H1 (cell line): ENCODE results near the gene KCNIP2. TPM values are rescaled to one million over a fixed set of nuclear protein-coding genes. Genes with fewer than 3 reads are reported as not detected.

Experiments
- BRCA1 ChIP-seq: IDR thresholded peaks from 2 replicates; pipeline ENCODE4 v1.6.1; 2012; ENCODE audit warnings: low read depth, low read length, improper control_type of control experiment
- CBX8 ChIP-seq: fragments of 300-800, 300-1000 bp; sonication (generic); IDR thresholded peaks from 2 replicates; pipeline ENCODE4 v1.7.1; 2016; ENCODE audit warnings: low read depth, low read length, borderline replicate concordance
- CEBPB ChIP-seq: IDR thresholded peaks from 2 replicates; pipeline ENCODE4 v1.6.1; 2012; ENCODE audit warnings: low read depth, low read length
- CREB1 ChIP-seq: IDR thresholded peaks from 2 replicates; pipeline ENCODE4 v1.6.1; 2012; ENCODE audit warnings: inconsistent platforms
- CTCF ChIP-seq, 3 experiments: IDR thresholded peaks; 1 replicate in 2 of 3; 2 replicates in 1 of 3; pipeline versions ENCODE4 v1.5.1 to v1.6.1; 2011; ENCODE audit warnings: low read length in 3 of 3, mild to moderate bottlenecking in 3 of 3, inconsistent platforms in 2 of 3, low read depth in 1 of 3, moderate library complexity in 1 of 3; ENCODE audit not compliant: insufficient read depth in 1 of 3; ENCODE audit errors: control extremely low read depth in 1 of 3
- FOSL1 ChIP-seq: IDR thresholded peaks from 2 replicates; pipeline ENCODE4 v1.6.1; 2011; ENCODE audit warnings: mild to moderate bottlenecking, low read depth, low read length, moderate library complexity; ENCODE audit not compliant: insufficient read depth
- JUN ChIP-seq: IDR thresholded peaks from 2 replicates; pipeline ENCODE4 v1.6.1; 2011; ENCODE audit warnings: low read depth, mild to moderate bottlenecking, improper control_type of control experiment, low read length
- JUND ChIP-seq: IDR thresholded peaks from 2 replicates; pipeline ENCODE4 v1.6.1; 2011; ENCODE audit warnings: mild to moderate bottlenecking, improper control_type of control experiment, low read length
- KDM1A ChIP-seq: fragments of 200-600, 300-600 bp; sonication (generic); IDR thresholded peaks from 2 replicates; pipeline ENCODE4 v1.7.1; 2016; ENCODE audit warnings: mild to moderate bottlenecking, low read length, borderline replicate concordance
- MAX ChIP-seq: IDR thresholded peaks from 2 replicates; pipeline ENCODE4 v1.6.1; 2012; ENCODE audit warnings: inconsistent platforms
- NRF1 ChIP-seq: IDR thresholded peaks from 2 replicates; pipeline ENCODE4 v1.6.1; 2011; ENCODE audit warnings: mild to moderate bottlenecking, low read depth, low read length, improper control_type of control experiment
- PHF8 ChIP-seq: fragments of 200-600 bp; sonication (generic); conservative IDR thresholded peaks from 2 replicates; pipeline ENCODE4 v1.7.1; 2012; ENCODE audit warnings: low read depth, mild to moderate bottlenecking, inconsistent platforms, low read length, moderate library complexity
- POLR2A ChIP-seq, 2 experiments: IDR thresholded peaks; 1 replicate in 1 of 2; 2 replicates in 1 of 2; pipeline ENCODE4 v1.6.1; 2011; ENCODE audit warnings: low read depth in 2 of 2, low read length in 2 of 2, mild to moderate bottlenecking in 2 of 2; ENCODE audit errors: control extremely low read depth in 1 of 2
- POLR2AphosphoS5 ChIP-seq: IDR thresholded peaks from 2 replicates; pipeline ENCODE4 v1.6.1; 2011; ENCODE audit warnings: low read depth, low read length
- SAP30 ChIP-seq: fragments of 300-600 bp; sonication (generic); IDR thresholded peaks from 2 replicates; pipeline ENCODE4 v1.7.1; 2012; ENCODE audit warnings: low read length, moderate library complexity, mild to moderate bottlenecking, inconsistent platforms; ENCODE audit not compliant: insufficient read depth, insufficient replicate concordance
- SIX5 ChIP-seq: IDR thresholded peaks from 2 replicates; pipeline ENCODE4 v1.6.1; 2011; ENCODE audit warnings: mild to moderate bottlenecking, low read depth, low read length
- SP1 ChIP-seq: IDR thresholded peaks from 2 replicates; pipeline ENCODE4 v1.6.1; 2011; ENCODE audit warnings: low read depth, low read length
- SP4 ChIP-seq: IDR thresholded peaks from 2 replicates; pipeline ENCODE4 v1.6.1; 2012; ENCODE audit warnings: low read length, inconsistent platforms
- TAF7 ChIP-seq: optimal IDR thresholded peaks from 2 replicates; pipeline ENCODE3; 2011; ENCODE audit warnings: low read depth, mild to moderate bottlenecking, inconsistent platforms, low read length, moderate library complexity, borderline replicate concordance
- TBP ChIP-seq: IDR thresholded peaks from 2 replicates; pipeline ENCODE4 v1.6.1; 2011; ENCODE audit warnings: low read depth, low read length, improper control_type of control experiment
- TCF12 ChIP-seq: IDR thresholded peaks from 2 replicates; pipeline ENCODE4 v1.6.1; 2011; ENCODE audit warnings: low read depth, mild to moderate bottlenecking, low read length
- YY1 ChIP-seq: IDR thresholded peaks from 2 replicates; pipeline ENCODE4 v1.6.1; 2011; ENCODE audit warnings: low read depth, mild to moderate bottlenecking, low read length
- ZNF274 ChIP-seq: IDR thresholded peaks from 2 replicates; pipeline ENCODE4 v1.7.0; 2012; ENCODE audit warnings: low read length, borderline replicate concordance; ENCODE audit errors: extremely low read depth
- polyA plus RNA-seq, 7 experiments: library from polyadenylated mRNA; depleted of rRNA in 3 of 7; stranded (reverse) in 5 of 7; unstranded in 2 of 7; fragments of >200 nt in 5 of 7; fragments of 200-250 nt in 2 of 7; gene quantifications; 1 replicate in 5 of 7; 2 replicates in 1 of 7; 4 replicates in 1 of 7; pipeline versions ENCODE4 v1.2.1 to v1.2.3, GENCODE V29; 2011 to 2013; ENCODE audit warnings: missing spikeins in 2 of 7, mixed read lengths in 2 of 7
- total RNA-seq: library from RNA; stranded (reverse); fragmentation: NEBNext Ultra II Directional; extraction: Animal tissue kit (Norgen Biotek cat#: 25700); gene quantifications from 2 replicates; pipeline ENCODE4 v1.2.1, GENCODE V29; 2021

The KCNIP2 gene
- total and polyA plus RNA-seq, 2 of the 8 experiments (the other 6 are each of a cell fraction or from before 2014, with no cell fraction given): 2.7 to 6.0 TPM

GRCh38 chr10:101782811-101783735 lies 60.5 kb downstream of the KCNIP2 start, which contains the start of gene NPM3 (continued):
- no peak for TF ChIP-seq KDM1A
- TF ChIP-seq TCF12: no peak
- TF ChIP-seq SIX5: no peak
- TF ChIP-seq JUN: no peak
- TF ChIP-seq YY1: peak; percentile 97
- TF ChIP-seq CREB1: peak; percentile 95
- TF ChIP-seq CTCF (IDR thresholded peaks at IDR 0.05; ENCODE audit: control extremely low read depth in 1 of 3, insufficient read depth in 1 of 3, low read depth in 1 of 3, low read length in 3 of 3): no peak
- TF ChIP-seq SP1: peak; percentile 85; the same call in 1 of the 2 replicates
- TF ChIP-seq FOSL1: no peak
- no peak for TF ChIP-seq JUND
- no peak for TF ChIP-seq CEBPB
- TF ChIP-seq SAP30: no peak
- no peak for TF ChIP-seq BRCA1
- TF ChIP-seq MAX: peak; percentile 39
- no peak for TF ChIP-seq CBX8
- no peak for TF ChIP-seq ZNF274
- TF ChIP-seq NRF1: no peak
- peak; percentile 87; the same call in 1 of the 2 replicates for TF ChIP-seq SP4
- peak; percentile 65 for TF ChIP-seq TBP
- TF ChIP-seq POLR2AphosphoS5: peak; percentile 46
- TF ChIP-seq POLR2A (IDR thresholded peaks at IDR 0.05; ENCODE audit: control extremely low read depth in 1 of 2, low read depth in 2 of 2, low read length in 2 of 2): peak in 1 of 2 experiments; percentile 67; a peak in 2 of 3 replicates
- peak; percentile 25 for TF ChIP-seq TAF7
- peak; percentile 61 for TF ChIP-seq PHF8
